IPS-NIHi11 (cell line): ENCODE data around the gene CCL4.
"Not testable (repeated sequence)": the region's sequence is repeated elsewhere in the genome, so short reads cannot be mapped to it uniquely, and the experiment has no call there.

Source experiments
- DNase-seq: peaks from one replicate; pipeline ENCODE4 v3.0.0; 2012; ENCODE audit warnings: mixed read lengths, low spot score

The CCL4 gene

GRCh38 chr17:36117505-36118382, 14.1 kb downstream of the CCL4 start:
- no peak for DNase-seq

GRCh38 chr17:36118477-36119353, 15.1 kb downstream of the CCL4 start:
- no peak for DNase-seq

GRCh38 chr17:36120221-36120620, 16.6 kb downstream of the CCL4 start:
- no peak for DNase-seq

- not testable (repeated sequence) for DNase-seq
Measured at GRCh38 chr17:36121099-36121498, 17.5 kb downstream of the CCL4 start.

- no peak for DNase-seq
Measured at GRCh38 chr17:36123431-36123830, 19.8 kb downstream of the CCL4 start.

- no peak for DNase-seq
Measured at GRCh38 chr17:36124879-36125824, 21.5 kb downstream of the CCL4 start.

- DNase-seq, result no peak
Measured at GRCh38 chr17:36127199-36127893, 23.7 kb downstream of the CCL4 start.

- DNase-seq, result no peak
Measured at GRCh38 chr17:36127911-36128310, 24.3 kb downstream of the CCL4 start.

GRCh38 chr17:36128411-36128978, 24.9 kb downstream of the CCL4 start:
- DNase-seq, result no peak

- no peak for DNase-seq
Measured at GRCh38 chr17:36129616-36130015, 26.0 kb downstream of the CCL4 start.

- no peak for DNase-seq
Measured at GRCh38 chr17:36130346-36130745, 26.7 kb downstream of the CCL4 start.

- no peak for DNase-seq
Measured at GRCh38 chr17:36131421-36131820, 27.8 kb downstream of the CCL4 start.

- DNase-seq, result no peak
Measured at GRCh38 chr17:36131931-36132330, 28.3 kb downstream of the CCL4 start.

GRCh38 chr17:36132421-36132831, 28.8 kb downstream of the CCL4 start:
- DNase-seq, result no peak

GRCh38 chr17:36133602-36134236, 30.1 kb downstream of the CCL4 start:
- no peak for DNase-seq

- DNase-seq, result no peak
Measured at GRCh38 chr17:36135465-36135864, 31.8 kb downstream of the CCL4 start.

- no peak for DNase-seq
Measured at GRCh38 chr17:36136036-36136435, 32.4 kb downstream of the CCL4 start.

- DNase-seq, result no peak
Measured at GRCh38 chr17:36136439-36136838, 32.8 kb downstream of the CCL4 start.

GRCh38 chr17:36142235-36142634, 38.6 kb downstream of the CCL4 start:
- DNase-seq, result no peak

GRCh38 chr17:36142806-36143205, 39.2 kb downstream of the CCL4 start:
- DNase-seq, result no peak
